Sigmoid colon (tissue), 7 donors: Measurements from ENCODE around the gene ZCCHC7. TPM values are rescaled to one million over a fixed set of nuclear protein-coding genes. Genes with fewer than 3 reads are reported as not detected.

Experiments used
- DNase-seq: peaks from one replicate; pipeline ENCODE4 v3.0.0-alpha.2; 2019
- H3K27ac ChIP-seq, 4 donors: fragments of 200-600 bp; sonication (generic); one replicate each; pipeline ENCODE4 v1.5.1; 2016 to 2019; ENCODE audit warnings: mild to moderate bottlenecking in 1 of 4
- H3K27me3 ChIP-seq, 3 donors: fragments of 200-600 bp; sonication (generic); one replicate each; pipeline ENCODE4 v1.5.1; 2019; ENCODE audit warnings: mild to moderate bottlenecking in 1 of 3
- H3K36me3 ChIP-seq, 4 donors: fragments of 200-600 bp; sonication (generic); one replicate each; pipeline ENCODE4 v1.5.1; 2016 to 2019
- H3K4me1 ChIP-seq, 4 donors: fragments of 200-600 bp; sonication (generic); one replicate each; pipeline ENCODE4 v1.5.1; 2017 to 2019
- H3K4me3 ChIP-seq, 4 donors: fragments of 200-600 bp; sonication (generic); one replicate each; pipeline ENCODE4 v1.5.1; 2017 to 2019; ENCODE audit warnings: mild to moderate bottlenecking in 2 of 4, moderate library complexity in 1 of 4
- H3K9me3 ChIP-seq, 4 donors: fragments of 200-600 bp in 3 of 4; sonication (generic) in 3 of 4; one replicate each; pipeline versions ENCODE4 v1.5.1 to v1.6.1; 2013 to 2019
- CTCF ChIP-seq, 4 experiments: fragments of 450-650 bp in 3 of 4; fragments of 200-600 bp in 1 of 4; IDR thresholded peaks; one replicate each; pipeline ENCODE4 v1.5.1; 2016 to 2019; ENCODE audit warnings: antibody characterized with exemption in 4 of 4, mild to moderate bottlenecking in 3 of 4, moderate library complexity in 2 of 4
- EP300 ChIP-seq, 4 donors: sonication (generic); formaldehyde crosslinking; IDR thresholded peaks; one replicate each; pipeline ENCODE4 v1.6.1; 2017; ENCODE audit warnings: antibody characterized with exemption in 4 of 4
- POLR2A ChIP-seq, 2 donors: fragments of 450-650 bp; IDR thresholded peaks; one replicate each; pipeline ENCODE4 v1.6.1; 2016; ENCODE audit warnings: antibody characterized with exemption in 2 of 2, mild to moderate bottlenecking in 2 of 2, moderate library complexity in 2 of 2
- POLR2AphosphoS5 ChIP-seq, 4 donors: sonication (generic); formaldehyde crosslinking; IDR thresholded peaks; one replicate each; pipeline ENCODE4 v1.6.1; 2017; ENCODE audit warnings: antibody characterized with exemption in 4 of 4
- WGBS, 2 donors: extraction: QIAGEN DNeasy Blood & Tissue Kit; methylation state at CpG; one replicate each; pipeline ENCODE4 v1.1.7; 2013; 5-methylcytosine and 5-hydroxymethylcytosine counted together
- intact Hi-C: fragments of 100-400 bp; cut with DNase I; formaldehyde crosslinking; loops from one replicate; pipeline ENCODE4 v1.15.1; 2023
- polyA plus RNA-seq, 3 donors: library from polyadenylated mRNA; stranded (reverse); fragments of 200-250 nt; gene quantifications; one replicate each; pipeline ENCODE4 v1.2.3, GENCODE V29; 2013
- total RNA-seq, 4 donors: library from RNA; depleted of rRNA; stranded (reverse); fragments of >200 nt; gene quantifications; one replicate each; pipeline ENCODE4 v1.1.0, GENCODE V29; 2016
- donor health status: healthy with polysubstance abuse.
- donor health status: Bipolar disorder and iron deficiency.
- donor health status: healthy.

ZCCHC7 gene
- total and polyA plus RNA-seq, 7 donors, result 5.8 to 24.6 (median 19.1) TPM

GRCh38 chr9:37097294-37097693 lies 23.1 kb upstream of the ZCCHC7 start:
- no peaks in the 10 kb centered on the region for H3K27me3 ChIP-seq
- no peaks in the 10 kb centered on the region for H3K9me3 ChIP-seq
- no peaks in the 10 kb centered on the region for H3K4me1 ChIP-seq
- H3K27ac ChIP-seq, result no peak overlapping the region
- WGBS, 2 donors, result 92 to 94% methylated on average over 1 of the region's 1 CpG
- intact Hi-C loops, result no loop called here
- TF ChIP-seq CTCF (IDR thresholded peaks at IDR 0.05), result no peak
- TF ChIP-seq POLR2A (IDR thresholded peaks at IDR 0.05), result no peak
- no peak for TF ChIP-seq EP300 (IDR thresholded peaks at IDR 0.05)
- no peak for TF ChIP-seq POLR2AphosphoS5 (IDR thresholded peaks at IDR 0.05)
- no peaks in the 10 kb centered on the region for H3K36me3 ChIP-seq
- no peak for DNase-seq
- H3K4me3 ChIP-seq, result no peak overlapping the region

DNA sequence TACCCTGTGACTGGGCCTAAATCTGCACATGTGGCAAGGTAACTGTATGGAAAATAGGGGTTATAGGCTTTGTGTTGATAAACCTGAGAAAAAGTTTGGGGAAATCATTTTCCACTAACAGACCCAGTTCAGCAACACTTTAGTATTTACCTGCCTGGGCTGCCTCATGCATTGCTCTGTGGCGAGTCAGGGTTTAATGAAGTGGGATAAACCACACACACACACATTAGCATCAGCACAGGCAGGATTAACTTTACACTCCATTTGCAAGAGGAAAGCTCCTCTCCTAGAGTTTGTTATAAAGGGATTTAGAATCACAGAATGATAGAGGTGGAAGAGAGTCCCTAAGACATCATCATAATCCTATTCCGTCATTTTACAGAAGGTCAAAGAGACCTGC lies 20.0 kb upstream of the ZCCHC7 start:
- intact Hi-C loops, result no loop called here
- DNase-seq, result no peak
- Histone ChIP-seq H3K27me3 (peaks cover 0 to 5% (median 0%) of the 10 kb centered on the region in 3 donors), H3K36me3 (no peaks in the 10 kb centered on the region), H3K9me3 (no peaks in the 10 kb centered on the region), H3K27ac (no peak overlapping the region), H3K4me3 (no peak overlapping the region), H3K4me1 (no peaks in the 10 kb centered on the region)
- TF ChIP-seq EP300 (IDR thresholded peaks at IDR 0.05), result no peak
- no peak for TF ChIP-seq POLR2AphosphoS5 (IDR thresholded peaks at IDR 0.05)
- TF ChIP-seq POLR2A (IDR thresholded peaks at IDR 0.05), result no peak
- TF ChIP-seq CTCF (IDR thresholded peaks at IDR 0.05), result no peak
- WGBS, 2 donors, result 61 to 69% methylated on average over 2 of the region's 2 CpGs

- Histone ChIP-seq H3K27me3 (peaks cover 0 to 5% (median 0%) of the 10 kb centered on the region in 3 donors), H3K9me3 (no peaks in the 10 kb centered on the region), H3K4me3 (no peak overlapping the region), H3K4me1 (no peaks in the 10 kb centered on the region), H3K36me3 (no peaks in the 10 kb centered on the region), H3K27ac (no peak overlapping the region)
- DNase-seq, result no peak
- TF ChIP-seq POLR2A (IDR thresholded peaks at IDR 0.05) (no peak), POLR2AphosphoS5 (IDR thresholded peaks at IDR 0.05) (no peak), CTCF (IDR thresholded peaks at IDR 0.05) (no peak), EP300 (IDR thresholded peaks at IDR 0.05) (no peak)
- 62 to 96% methylated on average over 2 of the region's 2 CpGs for WGBS, 2 donors
- intact Hi-C loops, result no loop called here
These were observed 19.6 kb upstream of the ZCCHC7 start for GRCh38 chr9:37100741-37101140.

- no peak for DNase-seq
- Histone ChIP-seq H3K4me3 (no peak overlapping the region), H3K9me3 (no peaks in the 10 kb centered on the region), H3K4me1 (no peaks in the 10 kb centered on the region), H3K27me3 (peaks cover 0 to 5% (median 0%) of the 10 kb centered on the region in 3 donors), H3K27ac (no peak overlapping the region), H3K36me3 (no peaks in the 10 kb centered on the region)
- TF ChIP-seq POLR2A (IDR thresholded peaks at IDR 0.05) (no peak), EP300 (IDR thresholded peaks at IDR 0.05) (no peak), CTCF (IDR thresholded peaks at IDR 0.05) (no peak), POLR2AphosphoS5 (IDR thresholded peaks at IDR 0.05) (no peak)
- 49 to 63% methylated on average over 3 of the region's 3 CpGs for WGBS, 2 donors
- intact Hi-C loops, result no loop called here
These were observed 17.9 kb upstream of the ZCCHC7 start for GRCh38 chr9:37102486-37102885.

DNA sequence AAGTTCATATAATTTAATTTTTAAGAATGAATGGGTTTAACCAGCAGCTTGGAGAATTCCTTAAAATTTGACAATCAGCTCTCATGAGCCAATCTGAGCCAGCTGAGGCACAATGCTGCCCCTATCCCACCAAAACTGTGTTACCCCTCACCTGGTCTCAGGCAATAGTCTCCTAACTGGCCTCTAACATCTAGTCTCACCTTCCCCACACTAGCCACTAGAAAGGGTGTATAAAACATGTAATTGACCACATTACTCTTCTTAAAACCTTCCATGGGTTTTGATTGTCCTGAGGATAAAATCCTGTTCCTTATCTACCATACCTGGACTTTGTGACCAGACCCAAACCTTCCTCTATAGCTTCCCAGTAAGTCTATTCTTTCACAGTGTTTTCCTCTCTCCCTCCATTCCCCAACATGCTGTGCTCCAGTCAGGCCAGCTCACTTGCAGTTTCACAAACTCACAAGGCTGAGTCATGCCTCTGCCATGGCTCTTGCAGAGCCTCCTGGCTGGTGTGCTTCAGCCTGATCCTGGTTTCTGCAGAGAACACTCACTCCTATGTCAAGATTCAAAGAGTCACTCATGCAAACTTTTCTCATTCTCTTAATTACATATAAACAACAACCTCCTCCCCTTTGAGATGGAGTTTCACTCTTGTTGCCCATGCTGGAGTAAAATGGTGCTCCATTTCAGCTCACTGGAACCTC lies 16.0 kb upstream of the ZCCHC7 start:
- Histone ChIP-seq H3K4me3 (no peak overlapping the region), H3K36me3 (no peaks in the 10 kb centered on the region), H3K4me1 (no peaks in the 10 kb centered on the region), H3K27ac (no peak overlapping the region), H3K9me3 (no peaks in the 10 kb centered on the region), H3K27me3 (peaks cover 0 to 5% (median 0%) of the 10 kb centered on the region in 3 donors)
- intact Hi-C loops, result no loop called here
- DNase-seq, result no peak
- TF ChIP-seq EP300 (IDR thresholded peaks at IDR 0.05) (no peak), POLR2A (IDR thresholded peaks at IDR 0.05) (no peak), CTCF (IDR thresholded peaks at IDR 0.05) (no peak), POLR2AphosphoS5 (IDR thresholded peaks at IDR 0.05) (no peak)
